Right forelimb (tissue), 1 donor: ENCODE results near the gene PGLYRP2.

Source experiments
- DNase-seq: peaks from one replicate; pipeline ENCODE4 v3.0.0-alpha.2; 2018

The PGLYRP2 gene

GRCh38 chr19:15453906-15454860 lies 25.1 kb downstream of the PGLYRP2 start:
- no peak for DNase-seq

DNA sequence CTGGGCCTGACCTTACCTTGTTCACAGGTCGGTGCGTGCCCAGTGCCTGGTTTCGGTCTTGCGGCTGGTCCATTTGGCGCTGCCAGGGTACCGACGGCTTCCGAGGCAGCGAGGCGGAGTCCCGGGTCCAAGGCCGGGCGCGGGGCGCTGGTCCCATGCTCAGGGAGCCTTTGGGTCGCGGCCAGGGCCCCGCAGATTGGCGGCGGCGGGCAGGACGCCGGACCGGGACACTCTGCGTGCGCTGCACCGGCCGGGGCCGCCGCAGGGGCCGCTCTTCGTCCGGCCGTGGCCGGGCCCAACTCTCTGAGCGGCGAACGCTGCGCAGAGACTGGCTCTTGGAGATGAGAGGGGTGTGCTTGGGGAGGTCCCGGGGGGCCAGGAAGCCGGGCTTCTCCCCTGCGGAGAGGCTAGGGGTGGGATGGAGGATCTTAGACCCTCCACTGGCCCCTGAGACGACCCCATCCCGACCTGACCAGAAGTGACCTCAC lies 26.2 kb downstream of the PGLYRP2 start:
- no peak for DNase-seq

GRCh38 chr19:15452111-15453047 lies 26.9 kb downstream of the PGLYRP2 start:
- DNase-seq = peak; percentile 81

GRCh38 chr19:15450528-15450890 lies 28.8 kb downstream of the PGLYRP2 start:
- DNase-seq = no peak

DNA sequence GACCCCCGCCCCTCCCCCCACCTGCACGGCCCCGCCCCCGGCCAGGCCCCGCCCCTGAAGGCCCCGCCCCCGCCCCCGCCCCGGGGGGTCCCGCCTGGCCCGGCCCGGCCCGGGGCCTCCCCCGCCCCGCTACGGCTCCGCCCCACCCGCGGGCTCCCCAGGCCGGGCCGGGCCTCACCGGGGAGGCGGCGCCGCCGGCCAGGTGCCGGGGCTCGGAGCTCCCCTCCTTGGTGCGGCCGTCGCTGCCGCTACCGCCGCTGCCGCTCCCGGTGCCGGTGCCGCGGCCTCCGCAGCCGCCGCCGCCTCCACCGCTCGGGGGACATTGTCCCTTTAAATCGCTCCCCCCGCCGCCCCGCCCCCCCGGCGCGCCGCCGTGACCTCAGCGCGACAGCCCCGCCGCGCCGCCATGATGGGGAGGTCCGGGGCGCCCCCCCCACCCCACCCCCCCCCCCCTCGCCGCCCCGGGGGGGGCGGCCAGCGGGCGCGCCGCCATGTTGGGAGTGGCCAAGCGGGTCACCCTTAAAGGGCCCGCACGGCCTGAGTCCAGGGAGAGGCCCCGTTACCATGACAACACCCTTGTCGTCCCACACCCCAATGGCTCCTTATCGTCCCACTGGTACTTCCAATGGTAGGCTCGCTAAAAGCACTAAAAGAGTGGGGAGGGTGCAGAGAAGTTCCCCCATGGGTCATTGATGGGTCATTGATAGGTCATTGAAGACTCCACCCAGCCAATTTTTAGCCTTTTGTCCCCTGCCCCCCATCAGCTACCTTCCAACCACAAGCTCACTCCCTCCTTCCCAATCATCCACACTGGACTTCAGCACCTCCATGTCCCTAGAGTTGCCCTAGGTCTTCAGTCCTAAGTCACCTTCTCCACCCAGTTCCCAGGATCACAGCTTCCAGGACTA lies 29.4 kb downstream of the PGLYRP2 start, which contains the start of gene WIZ:
WIZ (minus strand) TSS at position 337 of the 908 bp plus-strand sequence. CDS start 1,649 bp downstream, outside the sequence.
- peak; percentile 93 for DNase-seq

- no peak for DNase-seq
These were observed 30.3 kb downstream of the PGLYRP2 start for GRCh38 chr19:15448778-15449619.

DNA sequence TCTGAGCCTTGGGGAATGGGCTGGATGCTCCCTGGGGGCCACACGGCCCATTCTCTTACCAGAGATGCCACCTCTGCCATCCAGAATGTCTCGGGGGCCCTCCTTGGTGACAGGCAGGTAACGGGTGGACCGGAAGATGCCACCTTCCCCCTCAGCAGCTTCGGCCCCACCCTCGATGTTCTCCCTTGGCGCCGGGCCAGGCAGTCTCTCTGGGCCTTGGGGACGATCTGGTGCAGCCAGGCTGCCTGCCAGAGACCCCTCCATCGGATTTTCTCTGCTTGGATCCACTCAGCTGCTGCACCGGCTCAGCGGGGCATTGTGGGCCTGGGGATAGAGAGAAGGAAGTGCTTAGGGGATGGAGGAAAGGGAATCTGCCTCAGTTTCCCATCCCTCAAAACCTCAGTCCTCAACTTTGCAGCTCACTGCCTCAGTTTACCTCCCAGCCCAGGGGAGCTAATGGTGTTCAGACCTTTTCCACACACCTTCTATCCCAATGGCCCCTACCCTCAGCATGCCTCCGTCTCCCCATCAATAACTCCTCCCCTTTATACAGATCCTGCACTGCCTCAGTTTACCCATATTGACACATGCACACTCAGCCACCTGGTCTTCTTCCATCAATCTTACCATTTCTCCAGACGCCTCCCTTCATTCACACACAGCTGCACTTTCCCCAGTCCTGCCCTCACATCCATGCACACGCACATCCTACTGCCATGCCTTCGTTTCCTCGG lies 31.1 kb downstream of the PGLYRP2 start:
- no peak for DNase-seq

DNA sequence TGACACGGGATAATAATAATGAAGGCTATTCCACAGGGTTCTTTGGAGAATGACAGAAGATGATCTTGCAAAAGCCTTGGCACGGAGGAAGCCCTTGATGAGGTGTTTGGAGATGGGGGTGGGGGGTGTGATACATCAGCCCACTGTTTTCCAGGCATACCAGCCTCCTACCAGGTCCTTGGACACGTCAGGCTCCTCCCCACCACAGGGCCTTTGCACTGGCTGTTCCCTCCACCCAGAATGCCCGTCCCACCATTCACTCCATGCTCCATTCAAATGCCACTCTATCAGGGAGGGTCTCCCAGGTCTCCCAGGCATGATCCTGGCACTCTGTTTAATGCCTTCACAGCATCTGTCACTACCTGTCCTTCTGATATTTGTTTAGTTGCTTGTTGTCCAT lies 32.2 kb downstream of the PGLYRP2 start:
- DNase-seq = no peak

DNA sequence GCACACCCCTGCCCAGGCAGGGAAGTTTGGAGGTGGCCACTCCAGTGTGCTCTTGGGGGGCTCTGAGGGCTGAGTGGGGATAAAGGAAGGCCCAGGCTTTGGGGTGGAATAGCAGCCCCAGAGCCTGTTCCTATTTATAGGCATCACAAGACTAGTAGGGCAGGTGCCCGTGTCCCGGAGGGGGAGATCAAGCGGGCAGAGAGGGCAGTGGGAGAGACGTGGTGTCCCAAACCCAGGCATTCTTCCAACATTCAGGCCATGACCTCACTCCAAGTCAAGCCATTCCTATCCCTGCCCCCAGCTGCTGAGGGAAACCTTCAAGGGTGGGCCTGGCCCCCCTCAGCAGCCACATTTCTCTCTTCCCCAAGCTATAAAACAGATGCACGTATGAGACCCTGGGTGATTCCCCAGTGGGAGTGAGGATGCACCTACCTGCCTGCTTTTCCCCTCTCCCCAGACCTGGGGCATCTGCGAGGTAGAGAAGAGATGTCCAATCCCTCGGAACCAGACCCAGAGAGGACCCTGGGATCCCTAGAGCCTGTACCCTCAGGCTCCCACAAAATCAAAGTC lies 33.4 kb downstream of the PGLYRP2 start:
- DNase-seq = no peak

DNA sequence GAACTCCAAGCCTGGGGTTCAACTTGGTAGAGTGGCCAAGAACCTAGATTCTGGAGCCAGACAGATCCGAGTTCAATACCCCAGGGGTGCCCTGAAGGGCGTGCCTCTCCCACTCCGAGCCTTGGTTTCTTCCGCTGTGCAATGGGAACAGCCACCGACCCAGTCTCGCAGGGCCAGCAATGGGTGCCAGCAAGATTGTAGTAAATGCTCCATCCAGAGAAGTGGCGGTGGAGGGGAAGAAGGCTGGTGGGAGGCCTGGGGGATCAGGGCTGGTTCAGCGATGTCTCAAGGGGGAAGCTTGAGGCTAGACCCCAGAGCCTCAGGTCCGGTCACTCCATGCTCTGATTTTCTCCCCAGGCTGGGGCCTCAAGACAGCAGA lies 34.1 kb downstream of the PGLYRP2 start:
- DNase-seq = no peak

GRCh38 chr19:15444505-15445226 lies 34.6 kb downstream of the PGLYRP2 start:
- no peak for DNase-seq

DNA sequence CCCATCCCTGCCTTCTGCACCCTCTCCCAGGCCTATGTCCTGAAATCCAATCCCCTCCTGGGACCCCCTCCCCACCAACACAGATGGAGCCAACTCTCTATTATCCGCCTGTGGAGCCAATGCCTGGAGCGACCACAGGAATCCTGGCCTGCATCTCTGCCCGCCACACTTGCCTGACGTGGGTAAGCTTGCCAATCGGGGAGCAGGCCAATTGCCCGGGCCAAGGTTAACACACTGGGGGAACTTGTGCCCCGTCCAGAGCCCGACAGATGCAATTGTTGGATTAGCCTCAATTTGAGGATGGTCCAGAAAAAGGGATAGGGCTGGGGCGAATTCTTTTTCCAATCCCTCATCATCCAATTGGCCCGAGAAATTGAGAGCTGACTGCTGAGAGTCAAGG lies 35.5 kb downstream of the PGLYRP2 start:
- DNase-seq = no peak

DNA sequence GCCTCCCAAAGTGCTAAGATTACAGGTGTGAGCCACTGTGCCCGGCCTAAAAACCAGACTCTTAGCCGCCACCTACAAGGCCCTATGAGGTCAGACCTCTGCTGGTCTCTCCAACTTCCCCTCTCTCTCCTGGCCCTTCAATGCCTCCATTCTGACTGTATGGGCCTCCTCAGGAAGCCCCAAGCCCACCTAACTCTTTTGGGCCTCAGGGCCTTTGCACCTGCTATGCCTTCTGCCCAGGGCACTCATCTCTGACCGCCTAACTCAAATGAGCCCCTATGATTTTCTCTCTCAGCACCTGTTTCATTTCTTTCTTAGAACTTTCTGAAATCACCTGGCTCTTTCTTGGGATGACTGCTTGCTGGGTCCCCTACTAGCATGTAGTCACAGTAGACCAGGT lies 36.0 kb downstream of the PGLYRP2 start:
- no peak for DNase-seq

DNA sequence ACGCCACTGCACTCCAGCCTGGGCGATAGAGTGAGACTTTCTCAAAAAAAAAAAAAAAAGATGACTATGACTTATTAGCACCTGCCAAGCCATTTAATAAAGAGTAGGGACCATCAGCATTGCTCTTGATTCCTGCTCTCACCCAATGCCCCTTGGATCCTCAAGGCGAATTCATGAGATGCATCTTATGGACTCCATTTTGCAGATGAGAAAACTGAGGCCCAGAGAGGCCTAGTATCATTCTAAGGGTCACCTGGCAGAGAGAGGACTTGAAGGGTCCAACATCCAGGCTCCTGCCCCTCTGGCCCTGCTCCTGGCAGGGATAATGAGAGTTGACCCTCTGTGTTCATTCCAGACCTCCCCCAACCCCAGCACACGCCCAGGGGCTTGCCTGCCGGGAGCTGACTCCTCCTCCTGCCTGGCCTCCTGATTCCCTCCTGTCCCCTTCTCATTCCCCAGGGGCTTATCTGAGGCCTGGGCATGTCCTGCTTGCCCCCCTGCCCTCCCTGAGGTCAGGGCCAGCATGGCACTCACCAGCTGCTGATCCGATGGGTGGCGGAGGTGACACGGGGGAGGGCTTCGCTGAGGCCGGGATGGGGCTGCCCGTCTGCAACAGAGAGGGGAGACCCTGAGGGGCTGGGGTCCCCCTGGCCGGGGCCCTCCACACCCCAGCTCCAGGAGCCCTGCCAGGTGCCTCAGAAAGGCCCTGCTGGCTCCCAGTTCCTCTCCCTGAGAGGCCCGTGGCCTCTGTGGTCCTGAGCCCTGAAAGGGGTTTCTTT lies 37.0 kb downstream of the PGLYRP2 start:
- no peak for DNase-seq

- DNase-seq = no peak
These were observed 38.0 kb downstream of the PGLYRP2 start for GRCh38 chr19:15441317-15441716.

DNA sequence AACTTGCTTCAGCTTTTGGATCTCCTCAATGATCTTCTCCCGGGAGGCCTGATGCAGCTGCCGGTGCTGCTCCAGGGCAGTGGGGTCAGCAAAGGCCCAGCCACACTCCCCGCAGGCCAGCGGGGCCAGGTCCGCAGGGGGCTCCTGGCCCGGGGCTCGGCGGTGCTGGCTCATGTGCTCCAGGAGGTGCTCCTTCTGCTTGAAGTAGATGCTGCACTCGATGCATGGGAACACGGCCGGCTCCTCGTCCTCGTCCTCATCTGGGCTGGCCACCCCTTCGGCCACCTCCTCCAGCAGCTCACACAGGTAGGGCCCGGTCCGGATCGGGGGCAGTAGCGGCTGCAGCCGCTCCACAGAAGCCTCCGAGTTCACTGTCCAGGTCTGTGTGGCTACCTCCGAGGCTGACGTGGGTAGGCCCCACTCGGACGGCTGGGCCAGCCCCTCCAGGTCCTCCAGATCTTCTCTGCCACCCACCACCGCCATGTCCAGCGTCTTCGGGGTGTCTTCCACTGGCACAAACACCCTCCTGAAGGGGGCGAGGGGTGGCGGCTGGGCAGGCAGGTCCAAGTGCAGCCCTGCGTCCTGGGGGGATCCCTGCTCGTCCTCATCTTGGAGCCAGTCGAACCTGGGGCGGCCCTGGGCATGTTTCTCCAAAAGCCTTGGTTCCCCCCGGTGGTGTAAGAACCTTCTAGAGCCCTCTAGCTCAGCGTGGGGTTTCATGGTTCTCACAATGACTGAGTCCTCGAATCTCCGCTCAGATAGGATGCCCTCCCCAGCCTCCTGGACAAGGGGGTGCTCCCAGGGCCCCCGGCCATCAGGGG lies 39.3 kb downstream of the PGLYRP2 start:
- no peak for DNase-seq

- DNase-seq = no peak
These were observed 40.1 kb downstream of the PGLYRP2 start for GRCh38 chr19:15439078-15439799.
